Measurements from ENCODE around the gene C9orf57.
"Not testable (repeated sequence)": the region's sequence is repeated elsewhere in the genome, so short reads cannot be mapped to it uniquely, and the experiment has no call there.

C9orf57 gene

DNA sequence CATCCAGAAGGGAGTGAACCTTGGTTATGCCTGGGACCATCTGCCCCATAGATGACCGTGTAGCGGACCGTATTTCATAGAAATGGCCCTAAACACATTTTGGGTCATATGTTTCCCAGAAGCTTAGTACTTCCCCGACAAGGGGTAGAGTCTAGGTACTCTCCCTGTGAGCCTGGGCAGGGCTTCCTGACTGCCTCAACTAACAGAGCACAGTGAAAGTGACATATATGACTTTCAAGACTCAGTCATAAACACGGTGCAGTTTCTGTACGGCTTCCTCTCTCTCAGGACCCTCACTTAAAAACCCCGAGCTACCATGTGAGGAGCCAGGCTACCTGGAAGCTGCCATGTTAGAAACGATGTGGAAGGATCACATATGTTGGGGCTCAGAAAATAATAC lies 20.9 kb downstream of the C9orf57 start:
- Mint-ChIP-seq H3K4me1 (peaks cover 9% of the 10 kb centered on the region), H3K36me3 (no peaks in the 10 kb centered on the region), H3K9me3 (no peaks in the 10 kb centered on the region), H3K27ac (peak overlapping the region; percentile 4), H3K4me3 (peak overlapping the region; percentile 25)
- ATAC-seq: peak; percentile 68
- DNase-seq (ENCODE audit: low spot score in 2 of 2): no peak

DNA sequence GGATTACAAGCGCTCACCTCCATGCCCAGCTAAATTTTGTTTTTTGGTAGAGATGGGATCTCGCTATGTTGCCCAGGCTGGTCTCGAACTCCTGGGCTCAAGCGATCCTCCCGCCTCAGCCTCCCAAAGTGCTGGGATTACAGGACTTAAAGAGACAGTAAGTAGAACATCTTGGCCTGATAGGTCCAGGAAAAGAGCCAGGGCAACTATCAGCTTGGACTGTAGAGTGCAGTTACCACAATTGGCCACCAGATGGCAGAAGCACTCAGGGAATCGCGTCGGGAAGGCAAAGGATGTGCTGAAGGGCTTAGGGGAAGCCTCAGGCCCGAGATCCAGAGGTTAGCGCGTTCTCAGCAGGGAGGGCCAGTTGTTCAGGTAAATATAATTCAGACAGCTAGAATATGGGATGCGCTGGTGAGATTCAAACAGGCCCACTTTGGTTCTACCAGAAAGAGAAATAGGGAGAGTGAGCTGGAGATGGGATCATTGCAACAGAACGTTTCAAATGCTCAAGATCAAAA lies 21.5 kb downstream of the C9orf57 start:
- Mint-ChIP-seq H3K4me1 (peaks cover 9% of the 10 kb centered on the region), H3K4me3 (peak overlapping the region; percentile 25), H3K9me3 (no peaks in the 10 kb centered on the region), H3K27ac (peak overlapping the region; percentile 4), H3K36me3 (no peaks in the 10 kb centered on the region)
- DNase-seq (ENCODE audit: low spot score in 2 of 2) (peak; percentile 64 to 84), ATAC-seq (peak; percentile 72)

DNA sequence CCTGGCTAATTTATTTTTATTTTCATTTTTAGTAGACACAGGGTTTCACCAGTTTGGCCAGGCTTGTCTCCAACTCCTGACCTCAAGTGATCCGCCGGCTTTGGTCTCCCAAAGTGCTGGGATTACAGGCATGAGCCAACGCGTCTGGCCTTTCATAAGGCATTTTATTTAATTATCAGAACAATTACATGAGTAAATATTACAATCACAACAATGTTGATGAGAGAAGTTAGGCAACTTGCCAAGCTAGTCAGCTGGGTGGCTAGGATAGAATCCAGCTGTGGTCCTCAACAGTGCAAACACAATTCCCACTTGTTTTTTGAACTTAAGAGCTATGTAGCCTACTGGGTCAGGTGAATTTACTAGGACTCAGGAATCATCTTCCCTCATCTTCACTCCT lies 22.0 kb downstream of the C9orf57 start:
- peaks cover 9% of the 10 kb centered on the region for H3K4me1 Mint-ChIP-seq
- H3K4me3 Mint-ChIP-seq: no peak overlapping the region
- no peaks in the 10 kb centered on the region for H3K36me3 Mint-ChIP-seq
- ATAC-seq (no peak), DNase-seq (ENCODE audit: low spot score in 2 of 2) (no peak)
- no peaks in the 10 kb centered on the region for H3K9me3 Mint-ChIP-seq
- no peak overlapping the region for H3K27ac Mint-ChIP-seq

DNA sequence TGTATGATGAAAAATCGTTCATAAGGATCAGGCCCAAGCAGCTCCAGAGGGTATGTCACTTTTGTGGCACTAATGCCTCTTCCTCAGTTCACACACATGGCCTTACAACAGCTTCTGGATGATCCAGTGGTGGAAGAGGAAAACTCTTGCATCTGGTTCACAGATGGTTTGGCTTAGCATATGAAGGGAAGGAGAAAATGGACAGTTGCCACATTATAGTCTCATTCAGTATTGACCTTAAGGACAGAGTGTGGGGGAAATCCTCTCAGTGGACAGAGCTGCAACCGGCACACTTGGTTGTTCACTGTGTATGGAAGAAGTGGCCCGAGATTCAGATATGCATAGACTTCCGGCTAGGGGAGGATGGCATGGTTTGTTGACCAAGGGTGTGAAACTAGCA lies 22.8 kb downstream of the C9orf57 start:
- H3K4me1 Mint-ChIP-seq: peaks cover 9% of the 10 kb centered on the region
- no peak overlapping the region for H3K27ac Mint-ChIP-seq
- DNase-seq (ENCODE audit: low spot score in 2 of 2): no peak
- H3K4me3 Mint-ChIP-seq: no peak overlapping the region
- no peaks in the 10 kb centered on the region for H3K36me3 Mint-ChIP-seq
- no peaks in the 10 kb centered on the region for H3K9me3 Mint-ChIP-seq
- ATAC-seq: no peak

DNA sequence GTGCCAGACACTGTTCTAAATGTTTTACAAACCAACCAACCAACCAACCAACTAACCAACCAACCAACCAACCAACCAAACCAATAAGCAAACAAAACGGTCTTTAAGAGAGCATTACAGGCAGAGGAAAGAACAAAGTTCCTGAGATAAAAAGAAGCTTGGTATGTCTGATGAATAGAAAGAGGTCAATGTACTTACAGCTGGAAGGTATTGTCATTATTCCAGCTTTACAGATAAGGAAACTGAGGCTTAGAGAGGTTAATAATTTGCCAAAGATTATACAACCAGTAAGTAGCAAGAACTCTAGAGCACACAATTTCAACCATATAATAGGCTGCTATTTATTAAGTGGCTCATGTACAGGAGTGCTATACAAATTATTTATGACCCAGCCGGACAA lies 29.6 kb downstream of the C9orf57 start:
- H3K9me3 Mint-ChIP-seq: no peaks in the 10 kb centered on the region
- H3K27ac Mint-ChIP-seq: no peak overlapping the region
- DNase-seq (ENCODE audit: low spot score in 2 of 2) (no peak), ATAC-seq (no peak)
- H3K4me3 Mint-ChIP-seq: no peak overlapping the region
- H3K36me3 Mint-ChIP-seq: no peaks in the 10 kb centered on the region
- peaks cover 2% of the 10 kb centered on the region for H3K4me1 Mint-ChIP-seq

DNA sequence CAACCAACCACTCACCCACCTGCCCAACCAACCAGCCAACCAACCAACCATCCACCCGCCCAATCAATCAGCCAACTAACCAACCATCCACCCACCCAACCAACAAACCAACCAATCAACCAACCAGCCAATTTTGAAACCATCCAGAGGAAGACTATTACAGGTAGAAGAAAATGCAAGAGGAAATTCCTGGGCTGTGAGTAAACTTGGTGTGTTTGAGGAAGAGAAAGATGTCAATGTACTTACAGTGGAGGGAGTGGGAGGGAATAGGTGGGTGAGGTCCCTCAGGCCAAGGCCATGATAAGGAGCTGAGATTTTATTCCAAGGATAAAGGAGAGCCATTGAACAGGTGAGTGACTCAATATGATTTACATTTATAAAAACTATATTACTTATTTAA lies 30.4 kb downstream of the C9orf57 start:
- Mint-ChIP-seq H3K4me1 (peaks cover 7% of the 10 kb centered on the region), H3K27ac (no peak overlapping the region), H3K36me3 (no peaks in the 10 kb centered on the region), H3K9me3 (no peaks in the 10 kb centered on the region), H3K4me3 (no peak overlapping the region)
- ATAC-seq (no peak), DNase-seq (ENCODE audit: low spot score in 2 of 2) (no peak)

DNA sequence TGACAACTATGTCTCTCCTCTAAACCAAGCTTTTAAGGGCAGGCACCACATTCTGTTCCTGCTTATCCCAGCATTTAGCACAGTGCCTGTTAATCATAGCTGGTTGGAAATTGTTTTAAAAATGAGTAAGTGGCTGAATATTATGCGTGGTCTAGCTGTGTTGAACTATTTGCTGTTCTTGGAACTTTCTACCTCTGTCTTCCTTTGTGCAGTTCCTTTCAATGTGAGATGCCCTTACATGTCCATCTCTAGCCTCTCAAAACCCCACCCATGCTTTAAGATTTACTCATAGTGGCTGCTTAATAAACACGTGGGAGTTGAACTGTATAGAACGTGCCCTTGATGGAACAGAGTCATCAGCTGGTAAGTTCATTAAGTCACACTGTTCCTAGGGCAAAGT lies 34.5 kb downstream of the C9orf57 start:
- ATAC-seq: peak; percentile 71
- DNase-seq (ENCODE audit: low spot score in 2 of 2): no peak

DNA sequence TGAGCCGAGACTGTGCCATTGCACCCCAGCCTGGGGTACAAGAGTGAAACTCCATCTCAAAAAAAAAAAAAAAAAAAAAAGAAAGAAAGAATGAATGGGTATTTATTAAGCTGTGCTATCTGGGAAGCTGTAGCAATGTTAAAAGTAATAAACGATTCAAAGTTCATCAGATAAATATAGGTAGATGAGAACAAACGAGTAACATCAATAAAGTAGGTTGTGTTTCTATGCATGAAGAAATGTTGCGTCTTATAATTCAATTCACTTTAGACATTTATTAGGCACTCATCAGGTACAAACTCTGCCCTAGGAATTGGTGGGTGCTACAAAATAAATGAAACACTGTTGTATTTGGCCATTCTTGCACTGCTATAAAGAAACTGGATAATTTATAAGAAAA lies 36.8 kb downstream of the C9orf57 start:
- DNase-seq (ENCODE audit: low spot score in 2 of 2): no peak
- H3K27ac Mint-ChIP-seq: no peak overlapping the region
- no peak overlapping the region for H3K4me3 Mint-ChIP-seq
- no peaks in the 10 kb centered on the region for H3K36me3 Mint-ChIP-seq
- no peak for ATAC-seq
- peaks cover 7% of the 10 kb centered on the region for H3K4me1 Mint-ChIP-seq
- no peaks in the 10 kb centered on the region for H3K9me3 Mint-ChIP-seq

More for the DNA sequence above, 34.5 kb downstream of the C9orf57 start:
- H3K9me3 Mint-ChIP-seq: no peaks in the 10 kb centered on the region
- no peaks in the 10 kb centered on the region for H3K36me3 Mint-ChIP-seq
- no peak overlapping the region for H3K4me3 Mint-ChIP-seq
- no peak overlapping the region for H3K27ac Mint-ChIP-seq
- peaks cover 7% of the 10 kb centered on the region for H3K4me1 Mint-ChIP-seq

DNA sequence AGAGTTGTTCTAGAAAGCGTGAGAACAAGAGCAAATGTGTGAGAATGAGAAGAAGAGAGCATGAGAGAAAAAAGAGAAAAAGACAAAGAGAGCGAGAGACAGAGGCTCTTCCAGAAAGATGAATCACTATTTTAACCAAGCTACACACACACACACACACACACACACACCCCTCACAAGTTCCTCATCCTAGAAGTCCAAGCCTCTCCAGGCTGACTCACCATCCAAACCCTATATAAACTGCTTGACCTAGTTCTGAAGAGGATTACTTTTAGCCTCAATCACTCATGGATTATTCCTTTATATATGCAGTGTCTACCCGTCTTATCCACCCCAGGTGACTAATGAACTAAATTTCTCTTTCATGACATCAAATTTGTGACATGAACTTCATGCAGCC lies 37.6 kb downstream of the C9orf57 start:
- peaks cover 7% of the 10 kb centered on the region for H3K4me1 Mint-ChIP-seq
- H3K4me3 Mint-ChIP-seq: no peak overlapping the region
- no peaks in the 10 kb centered on the region for H3K36me3 Mint-ChIP-seq
- DNase-seq (ENCODE audit: low spot score in 2 of 2) (no peak), ATAC-seq (no peak)
- no peak overlapping the region for H3K27ac Mint-ChIP-seq
- no peaks in the 10 kb centered on the region for H3K9me3 Mint-ChIP-seq

DNA sequence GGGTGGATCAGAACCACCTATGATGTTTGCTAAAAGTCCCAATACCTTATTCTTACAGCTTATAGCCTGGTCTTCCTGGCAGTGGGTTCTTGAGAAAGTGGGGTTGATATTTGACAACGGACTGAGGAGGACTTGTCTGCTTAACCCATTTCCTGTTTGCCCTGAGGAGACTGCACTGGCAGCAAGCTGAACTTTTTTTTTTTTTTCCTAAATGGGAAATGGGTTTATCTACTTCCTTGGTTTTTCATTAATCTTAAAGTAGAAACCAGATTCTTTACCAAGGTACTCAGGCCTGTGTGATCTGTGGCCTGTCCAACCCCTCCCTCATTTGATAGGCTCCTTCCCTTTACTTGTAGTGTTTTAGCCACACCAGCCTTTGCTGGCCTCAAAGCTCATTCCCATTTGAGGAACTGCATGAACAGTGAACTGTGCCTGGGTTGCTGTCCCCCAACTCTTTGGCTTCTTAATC lies 47.1 kb downstream of the C9orf57 start:
- Mint-ChIP-seq H3K27ac (no peak overlapping the region), H3K4me1 (no peaks in the 10 kb centered on the region), H3K4me3 (no peak overlapping the region), H3K9me3 (no peaks in the 10 kb centered on the region), H3K36me3 (no peaks in the 10 kb centered on the region)
- DNase-seq (ENCODE audit: low spot score in 2 of 2) (no peak), ATAC-seq (no peak)

DNA sequence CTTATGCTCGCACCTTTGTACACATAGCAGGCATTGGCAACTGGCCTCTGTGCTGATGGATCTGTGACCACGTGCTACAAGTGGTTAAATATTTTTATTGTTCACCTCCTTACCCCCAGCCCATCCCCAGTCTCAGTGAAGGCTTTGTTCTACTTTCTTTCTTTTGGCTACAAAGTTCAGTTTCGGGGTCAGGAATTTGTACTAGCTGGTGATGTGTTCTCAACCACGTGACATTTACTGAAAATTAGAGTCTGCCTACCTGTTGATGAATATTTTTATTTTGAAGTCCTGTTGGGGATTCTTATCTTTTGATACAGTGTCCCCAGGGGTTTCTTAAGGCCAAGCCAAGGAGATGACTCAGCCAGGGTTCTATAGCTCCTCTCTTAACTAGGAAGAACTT lies 47.8 kb downstream of the C9orf57 start:
- Mint-ChIP-seq H3K9me3 (no peaks in the 10 kb centered on the region), H3K4me1 (no peaks in the 10 kb centered on the region), H3K4me3 (no peak overlapping the region), H3K36me3 (no peaks in the 10 kb centered on the region), H3K27ac (no peak overlapping the region)
- DNase-seq (ENCODE audit: low spot score in 2 of 2): no peak
- no peak for ATAC-seq

DNA sequence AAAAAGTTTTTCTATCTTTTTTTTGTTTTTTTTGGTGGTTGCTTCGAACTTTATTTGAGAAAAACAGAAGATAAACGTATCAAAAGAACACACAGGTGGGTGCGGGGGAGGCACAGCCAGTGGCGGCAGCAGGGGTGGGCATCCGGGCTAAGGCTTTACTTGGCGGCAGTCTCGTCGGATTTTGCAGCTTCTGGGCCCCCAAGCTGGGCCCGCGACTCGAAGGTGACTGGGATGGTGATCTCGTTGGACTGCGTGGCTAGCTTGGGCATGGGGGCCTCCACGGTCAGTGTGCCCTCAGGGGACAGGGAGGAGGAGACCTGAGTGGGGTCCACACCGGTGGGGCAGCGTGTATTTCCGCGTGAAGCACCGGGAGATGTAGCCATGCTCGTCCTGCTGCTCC lies 52.7 kb downstream of the C9orf57 start:
- not testable (repeated sequence) for H3K4me3 Mint-ChIP-seq; H3K4me1 Mint-ChIP-seq; DNase-seq (ENCODE audit: low spot score in 2 of 2); ATAC-seq; H3K36me3 Mint-ChIP-seq; H3K27ac Mint-ChIP-seq; H3K9me3 Mint-ChIP-seq

DNA sequence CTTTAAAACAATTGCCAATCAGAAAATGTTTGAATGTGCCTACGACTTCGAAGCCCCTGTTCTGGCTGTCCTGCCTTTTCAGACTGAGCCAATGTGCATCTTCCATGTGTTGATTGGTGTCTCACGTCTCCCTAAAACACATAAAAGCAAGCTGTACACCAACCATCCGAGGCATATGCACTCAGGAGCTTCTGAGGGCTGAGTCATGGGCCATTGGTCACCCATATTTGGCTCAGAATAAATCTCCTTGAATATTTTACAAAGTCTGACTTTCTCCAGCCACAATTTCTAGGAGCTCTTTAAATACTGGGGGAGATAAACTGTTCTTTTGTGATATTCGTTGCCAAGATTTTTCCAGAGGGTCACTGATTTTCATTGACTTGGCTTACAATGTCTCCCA lies 53.9 kb downstream of the C9orf57 start:
- no peak overlapping the region for H3K4me3 Mint-ChIP-seq
- DNase-seq (ENCODE audit: low spot score in 2 of 2) (no peak), ATAC-seq (no peak)
- H3K9me3 Mint-ChIP-seq: no peaks in the 10 kb centered on the region
- H3K27ac Mint-ChIP-seq: no peak overlapping the region
- no peaks in the 10 kb centered on the region for H3K4me1 Mint-ChIP-seq
- H3K36me3 Mint-ChIP-seq: no peaks in the 10 kb centered on the region

DNA sequence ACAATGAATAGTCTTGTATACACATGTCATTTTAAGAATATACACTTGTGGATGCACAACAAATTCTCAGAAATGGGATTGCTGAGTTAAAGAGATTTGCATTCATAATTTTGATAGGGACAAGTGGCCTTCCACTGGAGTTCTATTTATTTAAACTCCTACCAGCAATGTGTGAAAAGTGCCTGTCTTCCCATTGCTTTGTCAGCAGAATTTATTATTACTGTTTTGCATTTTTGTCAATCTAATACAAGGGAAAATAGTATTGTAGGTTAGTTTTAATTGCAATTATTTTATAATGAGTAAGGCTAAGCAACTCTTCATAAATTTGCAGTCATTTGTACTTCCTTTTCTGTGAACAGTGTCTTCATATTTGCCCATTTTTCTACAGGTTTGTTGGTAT lies 55.0 kb downstream of the C9orf57 start:
- Mint-ChIP-seq H3K36me3 (no peaks in the 10 kb centered on the region), H3K4me1 (no peaks in the 10 kb centered on the region), H3K4me3 (no peak overlapping the region), H3K27ac (no peak overlapping the region), H3K9me3 (no peaks in the 10 kb centered on the region)
- ATAC-seq: no peak
- DNase-seq (ENCODE audit: low spot score in 2 of 2): no peak
